HCT116 (cell line): ENCODE results near the gene TNFRSF6B. TPM values are rescaled to one million over a fixed set of nuclear protein-coding genes. Genes with fewer than 3 reads are reported as not detected.

ENCODE experiments used
- ATAC-seq: fragments of 200-7000 bp; cut with Tn5 transposase; 2 replicates; pipeline ENCODE4 v1.9.1; 2020; ENCODE audit warnings: mild to moderate bottlenecking, moderate library complexity
- BruUV-seq: library from RNA; stranded (reverse); fragments of 400-500 nt; replicated peaks from 2 replicates; lab custom pipeline; 2021; lab: Mats Ljungman, UMichigan
- CTCF ChIA-PET: fragments of 300-600 bp; sonication (Branson Sonifier 250); formaldehyde crosslinking; loops from one replicate; lab custom pipeline; 2021; ENCODE audit warnings: antibody characterized with exemption; lab: Charles Lee
- POLR2A ChIA-PET: fragments of 300-600, 350-600 bp; sonication (Branson Sonifier 250); formaldehyde crosslinking; loops from one replicate; lab custom pipeline; 2021; ENCODE audit warnings: antibody characterized with exemption; lab: Charles Lee
- RAD21 ChIA-PET, 2 experiments: fragments of 300-600 bp; sonication (Branson Sonifier 250); formaldehyde crosslinking; loops; one replicate each; lab custom pipeline; 2023; ENCODE audit warnings: low total read pairs in 2 of 2; ENCODE audit not compliant: uncharacterized antibody in 2 of 2, unreplicated experiment in 2 of 2, low non-redundant PET in 1 of 2; lab: Charles Lee
- DNase-seq: peaks from one replicate; pipeline ENCODE4 v3.0.0-alpha.2; 2010; ENCODE audit warnings: low read depth, low spot score
- H2AFZ ChIP-seq: fragments of 200-600 bp; shearing (Covaris generic), sonication (generic); 2 replicates; pipeline ENCODE4 v1.6.1; 2017; ENCODE audit warnings: low read depth, mixed run types, mixed read lengths, antibody characterized with exemption, low read length; ENCODE audit not compliant: poor library complexity, severe bottlenecking
- H3K27ac ChIP-seq: 2 replicates; pipeline ENCODE4 v1.5.1; 2012; ENCODE audit warnings: low read depth, low read length
- H3K27me3 ChIP-seq: fragments of 200-600 bp; sonication (generic); 2 replicates; pipeline ENCODE4 v1.6.1; 2016; ENCODE audit warnings: mixed run types, low read length, mixed read lengths; ENCODE audit not compliant: insufficient read depth
- H3K36me3 ChIP-seq, 2 experiments: fragments of 200-500 bp in 1 of 2; fragments of 200-600 bp in 1 of 2; sonication (Bioruptor generic) in 1 of 2; sonication (generic) in 1 of 2; 2 replicates each; pipeline versions ENCODE4 v1.5.1 to v1.6.1; 2014 to 2016; ENCODE audit warnings: low read length in 2 of 2, inconsistent platforms in 1 of 2, mixed read lengths in 1 of 2, mixed run types in 1 of 2; ENCODE audit not compliant: insufficient read depth in 2 of 2, control insufficient read depth in 1 of 2
- H3K4me1 ChIP-seq, 2 experiments: fragments of 200-600 bp in 1 of 2; sonication (generic) in 1 of 2; 2 replicates each; pipeline versions ENCODE4 v1.5.1 to v1.6.1; 2012 to 2017; ENCODE audit warnings: low read length in 2 of 2, inconsistent platforms in 1 of 2, mild to moderate bottlenecking in 1 of 2, mixed read lengths in 1 of 2, mixed run types in 1 of 2, moderate library complexity in 1 of 2; ENCODE audit not compliant: insufficient read depth in 2 of 2, control insufficient read depth in 1 of 2
- H3K4me2 ChIP-seq: fragments of 200-600 bp; sonication (generic); 2 replicates; pipeline ENCODE4 v1.6.1; 2017; ENCODE audit warnings: mixed run types, low read length, mixed read lengths
- H3K4me3 ChIP-seq, 2 experiments: fragments of 200-600 bp in 1 of 2; sonication (generic) in 1 of 2; replicated peaks in 1 of 2; 2 replicates each; pipeline ENCODE4 v1.5.1; 2011 to 2016; ENCODE audit warnings: low read length in 2 of 2, control low read depth in 1 of 2, low read depth in 1 of 2, mild to moderate bottlenecking in 1 of 2, mixed read lengths in 1 of 2, mixed run types in 1 of 2
- H3K79me2 ChIP-seq: fragments of 200-600 bp; sonication (generic); 2 replicates; pipeline ENCODE4 v1.6.1; 2017; ENCODE audit warnings: mild to moderate bottlenecking, mixed run types, low read length, moderate library complexity, mixed read lengths; ENCODE audit not compliant: insufficient read depth
- H3K9ac ChIP-seq: fragments of 200-600 bp; sonication (generic); 2 replicates; pipeline ENCODE4 v1.6.1; 2016; ENCODE audit warnings: low read length, mixed read lengths
- H3K9me2 ChIP-seq: fragments of 200-600 bp; sonication (generic), shearing (Covaris generic); 2 replicates; pipeline ENCODE4 v1.6.1; 2017; ENCODE audit warnings: mixed run types, mild to moderate bottlenecking, moderate library complexity; ENCODE audit not compliant: insufficient read depth
- H3K9me3 ChIP-seq, 2 experiments: fragments of 200-500 bp in 1 of 2; fragments of 200-600 bp in 1 of 2; sonication (Bioruptor generic) in 1 of 2; sonication (generic) in 1 of 2; 2 replicates each; pipeline ENCODE4 v1.6.1; 2014 to 2017; ENCODE audit warnings: low read length in 2 of 2, mixed read lengths in 2 of 2, inconsistent platforms in 1 of 2, low read depth in 1 of 2, mild to moderate bottlenecking in 1 of 2, mixed run types in 1 of 2, moderate library complexity in 1 of 2; ENCODE audit not compliant: control insufficient read depth in 1 of 2, insufficient read depth in 1 of 2
- H4K20me1 ChIP-seq: fragments of 200-600 bp; sonication (generic), shearing (Covaris generic); 2 replicates; pipeline ENCODE4 v1.6.1; 2017; ENCODE audit warnings: mixed run types, mild to moderate bottlenecking, moderate library complexity; ENCODE audit not compliant: insufficient read depth
- CEBPB ChIP-seq: IDR thresholded peaks from 2 replicates; pipeline ENCODE4 v1.6.1; 2012; ENCODE audit warnings: low read depth
- CTCF ChIP-seq, 3 experiments: fragments of 200-600 bp in 1 of 3; sonication (generic) in 1 of 3; IDR thresholded peaks in 2 of 3; conservative IDR thresholded peaks in 1 of 3; 2 replicates each; pipeline ENCODE4 v1.5.1; 2012 to 2017; ENCODE audit warnings: low read depth in 2 of 3, low read length in 2 of 3, antibody characterized with exemption in 1 of 3, borderline replicate concordance in 1 of 3, control low read depth in 1 of 3, mild to moderate bottlenecking in 1 of 3, mixed read lengths in 1 of 3, mixed run types in 1 of 3, moderate library complexity in 1 of 3; ENCODE audit not compliant: insufficient read depth in 1 of 3
- EZH2phosphoT487 ChIP-seq: fragments of 200-600 bp; IDR thresholded peaks from 2 replicates; pipeline ENCODE4 v1.6.1; 2018; ENCODE audit warnings: antibody characterized with exemption, borderline replicate concordance
- YY1 ChIP-seq: IDR thresholded peaks from 2 replicates; pipeline ENCODE4 v1.6.1; 2011; ENCODE audit warnings: low read length, low read depth, moderate library complexity, mild to moderate bottlenecking; ENCODE audit not compliant: insufficient replicate concordance; ENCODE audit errors: extremely low read depth
- ZFX ChIP-seq: fragments of 450-650 bp; IDR thresholded peaks from 2 replicates; pipeline ENCODE4 v1.6.1; 2017
- intact Hi-C: fragments of 100-400 bp; cut with micrococcal nuclease; formaldehyde crosslinking; loops from 2 replicates; pipeline ENCODE4 v1.10.0; 2022
- total RNA-seq: library from RNA; stranded (reverse); gene quantifications from one replicate; pipeline ENCODE4 v1.2.1, GENCODE V29; 2021; ENCODE audit not compliant: unreplicated experiment

The TNFRSF6B gene
- total RNA-seq, 1 experiment from 2014 or later = 147 TPM

- no peak for TF ChIP-seq EZH2phosphoT487
- no peak for TF ChIP-seq ZFX
- TF ChIP-seq YY1 = no peak
- TF ChIP-seq CEBPB = no peak
- TF ChIP-seq CTCF (IDR thresholded peaks at IDR 0.05 in 2 of 3, conservative IDR thresholded peaks at IDR 0.05 in 1 of 3; ENCODE audit: borderline replicate concordance in 1 of 3, insufficient read depth in 1 of 3, low read depth in 2 of 3, low read length in 2 of 3) = no peak
- Histone ChIP-seq H3K9ac (no peak overlapping the region), H3K4me2 (no peak overlapping the region), H3K79me2 (peaks cover 52% of the 10 kb centered on the region), H3K27ac (no peak overlapping the region; the same call in 1 of the 2 replicates), H3K9me3 (no peaks in the 10 kb centered on the region), H2AFZ (no peak overlapping the region), H3K4me3 (no peak overlapping the region), H3K36me3 (peaks cover 21 to 49% of the 10 kb centered on the region in 2 experiments), H3K27me3 (no peaks in the 10 kb centered on the region), H4K20me1 (no peaks in the 10 kb centered on the region), H3K9me2 (no peaks in the 10 kb centered on the region), H3K4me1 (peaks cover 5 to 6% of the 10 kb centered on the region in 2 experiments)
- RAD21 ChIA-PET = no interaction called here
- BruUV-seq = no TSS peak
- POLR2A ChIA-PET = no interaction called here
- DNase-seq = no peak
- CTCF ChIA-PET = no interaction called here
- ATAC-seq = no peak
- intact Hi-C loops = no loop called here
Observed at GRCh38 chr20:63664143-63664851, 32.2 kb upstream of the TNFRSF6B start.
